ENCODE results near the gene SAA4. TPM values are rescaled to one million over a fixed set of nuclear protein-coding genes. Genes with fewer than 3 reads are reported as not detected.

SAA4 gene
- polyA plus RNA-seq, 1 donor (not counting 4 experiments of a cell fraction or from before 2014, with no cell fraction given): not detected

- dilution Hi-C loops (cut with MboI; ENCODE audit: extremely low pct_ligation_motif_present, low sequenced_read_pairs): no loop called here
- DNase-seq (ENCODE audit: low read depth, low spot score): no peak
- no peak overlapping the region for H3K4me3 ChIP-seq (ENCODE audit: control insufficient read depth in 2 of 3, extremely low read depth in 1 of 3, insufficient read depth in 2 of 3, low read depth in 1 of 3, low read length in 3 of 3)
- no peak overlapping the region for H3K27ac ChIP-seq (ENCODE audit: control insufficient read depth, insufficient read depth, low read length)
- no peak for FAIRE-seq
- H3K9me3 ChIP-seq (ENCODE audit: control insufficient read depth, low read depth, low read length): no peaks in the 10 kb centered on the region
- H4K20me1 ChIP-seq (ENCODE audit: control insufficient read depth, extremely low read depth, insufficient read depth, low read length): no peaks in the 10 kb centered on the region
- no peak overlapping the region for H3K9ac ChIP-seq (ENCODE audit: control insufficient read depth, extremely low read depth, insufficient read depth, low read length)
- H3K36me3 ChIP-seq (ENCODE audit: control insufficient read depth in 2 of 2, extremely low read depth in 1 of 2, insufficient read depth in 2 of 2, low read length in 2 of 2): peaks cover 8 to 9% of the 10 kb centered on the region in 2 experiments
- H3K79me2 ChIP-seq (ENCODE audit: control insufficient read depth, insufficient read depth, low read length): no peaks in the 10 kb centered on the region
- H3K4me2 ChIP-seq (ENCODE audit: control insufficient read depth, extremely low read depth, insufficient read depth, low read depth, low read length): no peak overlapping the region
- no peak for TF ChIP-seq EZH2 (IDR thresholded peaks at IDR 0.05; ENCODE audit: low read length)
- TF ChIP-seq, protein P1, sequence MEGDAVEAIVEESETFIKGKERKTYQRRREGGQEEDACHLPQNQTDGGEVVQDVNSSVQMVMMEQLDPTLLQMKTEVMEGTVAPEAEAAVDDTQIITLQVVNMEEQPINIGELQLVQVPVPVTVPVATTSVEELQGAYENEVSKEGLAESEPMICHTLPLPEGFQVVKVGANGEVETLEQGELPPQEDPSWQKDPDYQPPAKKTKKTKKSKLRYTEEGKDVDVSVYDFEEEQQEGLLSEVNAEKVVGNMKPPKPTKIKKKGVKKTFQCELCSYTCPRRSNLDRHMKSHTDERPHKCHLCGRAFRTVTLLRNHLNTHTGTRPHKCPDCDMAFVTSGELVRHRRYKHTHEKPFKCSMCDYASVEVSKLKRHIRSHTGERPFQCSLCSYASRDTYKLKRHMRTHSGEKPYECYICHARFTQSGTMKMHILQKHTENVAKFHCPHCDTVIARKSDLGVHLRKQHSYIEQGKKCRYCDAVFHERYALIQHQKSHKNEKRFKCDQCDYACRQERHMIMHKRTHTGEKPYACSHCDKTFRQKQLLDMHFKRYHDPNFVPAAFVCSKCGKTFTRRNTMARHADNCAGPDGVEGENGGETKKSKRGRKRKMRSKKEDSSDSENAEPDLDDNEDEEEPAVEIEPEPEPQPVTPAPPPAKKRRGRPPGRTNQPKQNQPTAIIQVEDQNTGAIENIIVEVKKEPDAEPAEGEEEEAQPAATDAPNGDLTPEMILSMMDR (optimal IDR thresholded peaks at IDR 0.05 in 1 of 3, IDR thresholded peaks at IDR 0.05 in 1 of 3, conservative IDR thresholded peaks at IDR 0.05 in 1 of 3; ENCODE audit: extremely low read depth in 1 of 3, insufficient read depth in 2 of 3, low read length in 3 of 3): no peak
- H3K9me1 ChIP-seq (ENCODE audit: control insufficient read depth, extremely low read depth, insufficient read depth, low read length): no peaks in the 10 kb centered on the region
- no peaks in the 10 kb centered on the region for H3K27me3 ChIP-seq (ENCODE audit: control insufficient read depth, extremely low read depth, insufficient read depth, low read length)
- no peak overlapping the region for H2AFZ ChIP-seq (ENCODE audit: control insufficient read depth, low read length)
- H3K4me1 ChIP-seq (ENCODE audit: control insufficient read depth, extremely low read depth, insufficient read depth, low read length): no peaks in the 10 kb centered on the region
Measured at GRCh38 chr11:18277565-18278271, 41.1 kb upstream of the SAA4 start.

DNA sequence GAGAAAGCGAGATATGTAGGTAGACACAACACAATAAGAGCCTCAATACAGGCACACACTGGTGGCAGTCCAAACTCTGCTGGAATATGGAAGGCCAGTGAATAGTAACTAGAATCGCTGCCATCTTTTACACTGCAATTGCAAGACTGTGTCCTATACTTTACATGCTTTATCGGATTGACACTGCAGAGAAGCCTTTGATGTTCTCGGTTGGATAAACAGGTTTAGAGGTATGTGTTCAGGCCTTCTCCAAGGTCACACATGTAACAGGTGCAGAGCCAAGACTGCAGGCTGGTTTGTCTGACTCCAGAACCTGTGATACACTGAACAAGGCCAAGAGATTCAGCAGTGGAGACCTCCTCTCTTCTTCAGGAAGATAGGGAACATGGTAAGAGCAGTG is 34.6 kb upstream of the SAA4 start:
- H3K9me1 ChIP-seq (ENCODE audit: control insufficient read depth, extremely low read depth, insufficient read depth, low read length): no peaks in the 10 kb centered on the region
- H3K27ac ChIP-seq (ENCODE audit: control insufficient read depth, insufficient read depth, low read length): no peak overlapping the region
- no peaks in the 10 kb centered on the region for H3K9me3 ChIP-seq (ENCODE audit: control insufficient read depth, low read depth, low read length)
- no peak overlapping the region for H2AFZ ChIP-seq (ENCODE audit: control insufficient read depth, low read length)
- H4K20me1 ChIP-seq (ENCODE audit: control insufficient read depth, extremely low read depth, insufficient read depth, low read length): no peaks in the 10 kb centered on the region
- no peak overlapping the region for H3K4me2 ChIP-seq (ENCODE audit: control insufficient read depth, extremely low read depth, insufficient read depth, low read depth, low read length)
- no peak overlapping the region for H3K4me3 ChIP-seq (ENCODE audit: control insufficient read depth in 2 of 3, extremely low read depth in 1 of 3, insufficient read depth in 2 of 3, low read depth in 1 of 3, low read length in 3 of 3)
- H3K4me1 ChIP-seq (ENCODE audit: control insufficient read depth, extremely low read depth, insufficient read depth, low read length): no peaks in the 10 kb centered on the region
- no peak for TF ChIP-seq EZH2 (IDR thresholded peaks at IDR 0.05; ENCODE audit: low read length)
- TF ChIP-seq, protein P1 (optimal IDR thresholded peaks at IDR 0.05 in 1 of 3, IDR thresholded peaks at IDR 0.05 in 1 of 3, conservative IDR thresholded peaks at IDR 0.05 in 1 of 3; ENCODE audit: extremely low read depth in 1 of 3, insufficient read depth in 2 of 3, low read length in 3 of 3): no peak
- DNase-seq (ENCODE audit: low read depth, low spot score): no peak
- no peak for FAIRE-seq
- no peaks in the 10 kb centered on the region for H3K36me3 ChIP-seq (ENCODE audit: control insufficient read depth in 2 of 2, extremely low read depth in 1 of 2, insufficient read depth in 2 of 2, low read length in 2 of 2)
- no peak overlapping the region for H3K9ac ChIP-seq (ENCODE audit: control insufficient read depth, extremely low read depth, insufficient read depth, low read length)
- H3K79me2 ChIP-seq (ENCODE audit: control insufficient read depth, insufficient read depth, low read length): no peaks in the 10 kb centered on the region
- no peaks in the 10 kb centered on the region for H3K27me3 ChIP-seq (ENCODE audit: control insufficient read depth, extremely low read depth, insufficient read depth, low read length)
- dilution Hi-C loops (cut with MboI; ENCODE audit: extremely low pct_ligation_motif_present, low sequenced_read_pairs): no loop called here
